Neutrophil (primary cell): Measurements from ENCODE around the gene ARTN.

Experiments
- H3K27ac ChIP-seq: fragments of 200-600 bp; sonication (generic); 2 replicates; pipeline ENCODE4 v1.5.1; 2016; ENCODE audit warnings: mild to moderate bottlenecking, moderate library complexity
- H3K27me3 ChIP-seq: fragments of 200-600 bp; sonication (generic); 2 replicates; pipeline ENCODE4 v1.6.0; 2016; ENCODE audit warnings: mild to moderate bottlenecking
- H3K36me3 ChIP-seq: fragments of 200-600 bp; sonication (generic); 2 replicates; pipeline ENCODE4 v1.5.1; 2017
- H3K4me1 ChIP-seq, 2 experiments: fragments of 200-600 bp in 1 of 2; sonication (generic) in 1 of 2; 1 replicate in 1 of 2; 2 replicates in 1 of 2; pipeline versions ENCODE4 v1.5.1 to v1.6.1; 2013 to 2016; ENCODE audit warnings: low read depth in 1 of 2, low read length in 1 of 2, mild to moderate bottlenecking in 1 of 2, moderate library complexity in 1 of 2; ENCODE audit not compliant: control insufficient read depth in 1 of 2, insufficient read depth in 1 of 2
- H3K4me3 ChIP-seq, 2 experiments: fragments of 200-600 bp in 1 of 2; sonication (generic) in 1 of 2; 1 replicate in 1 of 2; 2 replicates in 1 of 2; pipeline ENCODE4 v1.5.1; 2013 to 2016; ENCODE audit warnings: low read depth in 1 of 2, low read length in 1 of 2, mild to moderate bottlenecking in 1 of 2, moderate library complexity in 1 of 2
- H3K9me3 ChIP-seq: fragments of 200-600 bp; sonication (generic); 2 replicates; pipeline ENCODE4 v1.5.1; 2016
- TF ChIP-seq, protein P1 (sequence below): fragments of 200-600 bp; sonication (generic); IDR thresholded peaks from 2 replicates; pipeline ENCODE4 v1.5.1; 2016; ENCODE audit warnings: antibody characterized with exemption

The ARTN gene

GRCh38 chr1:43951021-43951985 lies 17.7 kb downstream of the ARTN start:
- Histone ChIP-seq H3K4me3 (no peak overlapping the region), H3K27me3 (no peaks in the 10 kb centered on the region), H3K27ac (no peak overlapping the region), H3K4me1 (peaks cover 13 to 19% of the 10 kb centered on the region in 2 experiments), H3K9me3 (no peaks in the 10 kb centered on the region), H3K36me3 (peaks cover 9% of the 10 kb centered on the region)
- TF ChIP-seq, protein P1, sequence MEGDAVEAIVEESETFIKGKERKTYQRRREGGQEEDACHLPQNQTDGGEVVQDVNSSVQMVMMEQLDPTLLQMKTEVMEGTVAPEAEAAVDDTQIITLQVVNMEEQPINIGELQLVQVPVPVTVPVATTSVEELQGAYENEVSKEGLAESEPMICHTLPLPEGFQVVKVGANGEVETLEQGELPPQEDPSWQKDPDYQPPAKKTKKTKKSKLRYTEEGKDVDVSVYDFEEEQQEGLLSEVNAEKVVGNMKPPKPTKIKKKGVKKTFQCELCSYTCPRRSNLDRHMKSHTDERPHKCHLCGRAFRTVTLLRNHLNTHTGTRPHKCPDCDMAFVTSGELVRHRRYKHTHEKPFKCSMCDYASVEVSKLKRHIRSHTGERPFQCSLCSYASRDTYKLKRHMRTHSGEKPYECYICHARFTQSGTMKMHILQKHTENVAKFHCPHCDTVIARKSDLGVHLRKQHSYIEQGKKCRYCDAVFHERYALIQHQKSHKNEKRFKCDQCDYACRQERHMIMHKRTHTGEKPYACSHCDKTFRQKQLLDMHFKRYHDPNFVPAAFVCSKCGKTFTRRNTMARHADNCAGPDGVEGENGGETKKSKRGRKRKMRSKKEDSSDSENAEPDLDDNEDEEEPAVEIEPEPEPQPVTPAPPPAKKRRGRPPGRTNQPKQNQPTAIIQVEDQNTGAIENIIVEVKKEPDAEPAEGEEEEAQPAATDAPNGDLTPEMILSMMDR: no peak

GRCh38 chr1:43952731-43953346 lies 19.2 kb downstream of the ARTN start:
- H3K4me3 ChIP-seq: no peak overlapping the region
- peaks cover 9 to 11% of the 10 kb centered on the region in 2 experiments for H3K4me1 ChIP-seq
- no peaks in the 10 kb centered on the region for H3K27me3 ChIP-seq
- H3K27ac ChIP-seq: no peak overlapping the region
- H3K36me3 ChIP-seq: peaks cover 23% of the 10 kb centered on the region
- H3K9me3 ChIP-seq: no peaks in the 10 kb centered on the region
- TF ChIP-seq, protein P1: no peak

GRCh38 chr1:43953361-43953760 lies 19.8 kb downstream of the ARTN start:
- Histone ChIP-seq H3K27me3 (no peaks in the 10 kb centered on the region), H3K4me3 (no peak overlapping the region), H3K4me1 (peaks cover 6 to 13% of the 10 kb centered on the region in 2 experiments), H3K36me3 (peaks cover 24% of the 10 kb centered on the region), H3K9me3 (no peaks in the 10 kb centered on the region), H3K27ac (no peak overlapping the region)
- TF ChIP-seq, protein P1: no peak

DNA sequence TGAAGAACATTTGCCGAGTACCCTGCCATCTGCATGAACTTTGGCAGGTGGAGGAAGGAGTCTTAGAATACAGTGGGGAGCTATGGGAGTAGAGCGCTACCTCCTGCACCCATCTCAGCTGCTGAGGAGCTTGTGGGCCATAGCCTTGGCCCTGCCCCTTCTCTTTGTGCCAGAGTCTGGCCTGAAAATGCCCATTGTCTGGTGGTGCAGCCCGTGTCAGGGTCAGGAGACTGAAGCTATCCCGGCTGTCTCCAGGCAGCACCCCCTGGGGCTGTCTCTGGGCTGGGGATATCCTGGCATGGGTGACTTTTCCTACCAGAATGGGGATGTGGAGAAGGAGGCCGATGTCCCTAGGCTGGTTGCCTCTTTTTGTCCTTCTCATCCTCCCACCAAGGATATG lies 20.4 kb downstream of the ARTN start:
- Histone ChIP-seq H3K9me3 (no peaks in the 10 kb centered on the region), H3K27me3 (no peaks in the 10 kb centered on the region), H3K27ac (no peak overlapping the region), H3K4me3 (no peak overlapping the region), H3K36me3 (peaks cover 31% of the 10 kb centered on the region), H3K4me1 (peaks cover 5 to 13% of the 10 kb centered on the region in 2 experiments)
- TF ChIP-seq, protein P1: no peak

DNA sequence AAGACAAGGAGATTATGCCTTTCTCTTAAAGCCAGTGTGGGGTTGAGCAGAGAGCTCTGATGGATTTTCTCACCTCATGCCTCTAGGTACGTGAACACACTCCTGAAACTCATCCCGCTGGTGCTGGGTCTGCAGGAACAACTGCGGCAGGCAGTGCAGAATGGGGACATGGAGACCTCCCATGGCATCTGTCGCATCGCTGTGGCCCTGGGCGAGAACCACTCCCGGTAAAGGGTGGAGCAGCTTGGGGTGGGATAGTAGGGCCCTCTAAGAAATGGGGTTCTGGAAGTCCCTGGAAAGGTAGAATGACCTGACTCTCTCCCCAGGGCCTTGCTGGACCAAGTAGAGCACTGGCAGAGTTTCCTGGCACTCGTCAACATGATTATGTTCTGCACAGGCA lies 22.6 kb downstream of the ARTN start:
- TF ChIP-seq, protein P1: no peak
- H3K27ac ChIP-seq: no peak overlapping the region
- H3K4me1 ChIP-seq: peaks cover 5 to 13% of the 10 kb centered on the region in 2 experiments
- no peaks in the 10 kb centered on the region for H3K9me3 ChIP-seq
- peaks cover 43% of the 10 kb centered on the region for H3K36me3 ChIP-seq
- no peaks in the 10 kb centered on the region for H3K27me3 ChIP-seq
- no peak overlapping the region for H3K4me3 ChIP-seq
